DOHH2 (cell line): ENCODE data around the gene GRIN2A.

Experiments
- CTCF ChIP-seq: fragments of 200-600 bp; sonication (generic); IDR thresholded peaks from one replicate; pipeline ENCODE4 v1.5.1; 2014; ENCODE audit warnings: antibody characterized with exemption, mild to moderate bottlenecking, low read depth, low read length; ENCODE audit not compliant: poor library complexity, severe bottlenecking
- EZH2phosphoT487 ChIP-seq: fragments of 200-600 bp; sonication (generic); IDR thresholded peaks from 2 replicates; pipeline ENCODE4 v1.6.1; 2017; ENCODE audit warnings: borderline replicate concordance, mild to moderate bottlenecking, antibody characterized with exemption, low read length, moderate library complexity, mixed read lengths

DNA sequence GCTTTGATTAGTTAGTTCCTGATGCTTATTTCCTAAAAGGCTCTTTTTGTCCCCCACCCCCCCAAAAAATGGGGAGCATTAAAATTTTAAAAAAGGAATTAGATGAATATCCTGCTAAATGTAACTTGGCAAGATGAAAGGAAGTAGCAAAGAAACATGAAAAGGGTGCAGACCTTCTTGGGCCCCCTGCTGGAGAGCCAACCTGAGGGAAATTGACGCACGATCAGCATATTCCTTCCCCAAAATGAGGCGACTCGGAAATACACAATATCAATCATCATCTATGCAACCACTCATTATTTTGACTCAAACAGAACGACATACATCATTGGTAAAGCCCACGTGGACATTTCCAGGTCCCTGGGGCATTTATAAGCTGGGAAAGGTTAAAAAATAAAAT is 59.7 kb downstream of the GRIN2A start:
- TF ChIP-seq CTCF (peak; percentile 22), EZH2phosphoT487 (no peak)
